SK-N-DZ (cell line): ENCODE results near the gene KIAA1191.

Experiments used
- DNase-seq: peaks from one replicate; pipeline ENCODE4 v3.0.0-alpha.2; 2015; ENCODE audit warnings: low spot score

The KIAA1191 gene

DNA sequence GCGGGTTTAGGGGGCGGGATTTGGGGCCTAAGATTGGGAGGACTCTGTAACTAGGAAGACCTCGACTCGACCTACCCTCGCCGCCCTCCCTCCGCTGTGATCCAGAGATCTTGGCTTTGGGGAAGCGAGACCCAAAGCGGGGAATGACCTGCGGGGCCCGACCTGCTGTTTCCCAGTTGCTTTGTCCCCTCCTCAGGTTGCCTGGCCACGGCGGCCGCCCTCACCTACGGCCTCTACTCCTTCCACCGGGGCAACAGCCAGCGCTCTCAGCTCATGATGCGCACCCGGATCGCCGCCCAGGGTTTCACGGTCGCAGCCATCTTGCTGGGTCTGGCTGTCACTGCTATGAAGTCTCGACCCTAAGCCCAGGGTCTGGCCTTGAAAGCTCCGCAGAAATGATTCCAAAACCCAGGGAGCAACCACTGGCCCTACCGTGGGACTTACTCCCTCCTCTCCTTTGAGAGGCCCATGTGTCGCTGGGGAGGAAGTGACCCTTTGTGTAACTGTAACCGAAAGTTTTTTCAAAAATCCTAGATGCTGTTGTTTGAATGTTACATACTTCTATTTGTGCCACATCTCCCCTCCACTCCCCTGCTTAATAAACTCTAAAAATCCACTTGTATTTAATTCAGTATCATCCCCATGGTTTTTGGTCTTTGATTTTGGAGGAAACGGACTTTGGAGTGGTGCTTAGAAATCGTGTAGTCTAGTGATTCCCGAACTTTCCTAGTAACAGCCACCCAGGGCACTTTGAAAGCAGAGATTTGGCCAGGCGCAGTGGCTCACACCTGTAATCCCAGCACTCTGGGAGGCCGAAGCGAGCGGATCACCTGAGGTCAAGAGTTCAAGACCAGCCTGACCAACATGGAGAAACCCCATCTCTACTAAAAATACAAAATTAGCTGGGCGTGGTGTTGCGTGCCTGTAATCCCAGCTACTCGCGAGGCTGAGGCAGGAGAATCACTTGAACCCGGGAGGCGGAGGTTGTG, 27.9 kb upstream of the KIAA1191 start:
- no peak for DNase-seq

DNA sequence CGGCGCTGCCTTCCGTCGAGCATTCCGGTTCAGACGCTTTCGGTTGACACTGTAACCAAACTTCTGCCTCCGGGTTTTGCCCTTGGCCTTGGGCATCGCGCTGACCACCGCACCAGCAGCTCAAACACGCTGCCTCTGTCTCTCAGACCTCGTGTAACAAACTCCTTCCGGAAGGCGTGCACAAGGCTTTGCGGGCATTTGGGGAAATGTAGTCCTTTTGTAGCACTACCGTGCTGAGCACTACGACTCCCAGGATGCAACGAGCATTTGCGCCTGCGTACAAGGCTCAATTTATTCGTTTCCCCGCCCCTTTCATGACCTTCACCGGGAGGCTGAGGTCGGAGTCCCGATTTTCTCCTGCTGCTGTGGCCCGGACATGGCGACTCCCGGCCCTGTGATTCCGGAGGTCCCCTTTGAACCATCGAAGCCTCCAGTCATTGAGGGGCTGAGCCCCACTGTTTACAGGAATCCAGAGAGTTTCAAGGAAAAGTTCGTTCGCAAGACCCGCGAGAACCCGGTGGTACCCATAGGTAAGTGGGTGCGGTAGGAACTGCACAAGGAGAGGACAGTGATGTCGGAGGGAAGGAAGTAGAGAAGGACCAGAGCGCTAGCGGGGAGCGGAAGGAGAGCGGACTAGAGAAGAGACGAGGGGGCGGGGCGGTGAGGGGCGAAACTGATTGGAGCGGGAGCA, 27.0 kb upstream of the KIAA1191 start, which contains the start of the genes HIGD2A and NOP16:
HIGD2A (plus strand) TSS at position 308 of the 691 bp plus-strand sequence; CDS start at position 377, 69 bp downstream.
NOP16 (minus strand) TSS at position 155 of the 691 bp plus-strand sequence; CDS start at position 96, 59 bp downstream.
- peak; percentile 99 for DNase-seq

DNA sequence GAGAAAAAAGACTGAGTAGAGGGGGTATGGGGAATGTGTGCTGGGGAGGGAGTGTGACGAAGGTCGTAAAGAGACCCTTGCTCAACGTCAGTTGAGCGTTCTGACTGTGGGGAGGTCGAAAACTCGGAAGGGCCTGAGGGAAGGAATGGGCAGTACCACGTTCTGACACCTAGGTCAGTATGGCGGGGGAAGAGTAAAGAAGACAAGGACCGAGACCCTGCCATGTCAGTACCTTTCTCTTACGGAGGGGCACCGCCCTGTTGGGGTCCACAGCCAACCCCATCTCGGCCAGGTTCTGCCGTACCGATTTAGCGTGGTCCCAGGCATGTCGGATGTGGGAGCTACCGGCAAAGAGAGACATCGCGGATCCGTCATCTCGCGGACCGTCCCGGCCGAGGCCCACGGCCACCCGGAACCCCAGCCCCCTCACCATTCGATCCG, 26.5 kb upstream of the KIAA1191 start:
- DNase-seq = peak; percentile 50

DNA sequence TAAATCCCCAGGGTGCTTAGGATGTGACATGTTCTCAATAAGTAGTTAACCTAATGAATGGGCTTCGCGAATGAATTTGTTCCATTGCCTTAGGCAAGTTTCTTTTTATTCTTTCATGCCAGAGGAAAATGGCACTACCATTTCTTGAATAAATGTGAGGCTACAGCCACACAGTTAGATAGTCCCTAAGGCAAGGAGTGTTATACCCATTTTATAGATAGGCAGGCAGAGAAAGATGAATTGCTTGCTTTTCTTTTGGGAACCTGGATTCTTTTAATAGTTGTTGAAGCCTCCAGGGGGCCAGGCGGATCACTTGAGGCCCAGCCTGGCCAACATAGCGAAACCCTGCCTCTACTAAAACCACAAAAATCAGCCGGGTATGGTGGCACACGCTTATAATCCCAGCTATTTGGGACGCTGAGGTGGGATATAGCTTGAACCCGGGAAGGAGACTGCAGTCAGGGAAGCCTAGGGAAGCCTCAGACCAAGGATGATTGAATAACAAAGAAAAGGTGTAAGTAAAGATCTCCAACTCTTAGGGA, 25.9 kb upstream of the KIAA1191 start:
- no peak for DNase-seq

DNA sequence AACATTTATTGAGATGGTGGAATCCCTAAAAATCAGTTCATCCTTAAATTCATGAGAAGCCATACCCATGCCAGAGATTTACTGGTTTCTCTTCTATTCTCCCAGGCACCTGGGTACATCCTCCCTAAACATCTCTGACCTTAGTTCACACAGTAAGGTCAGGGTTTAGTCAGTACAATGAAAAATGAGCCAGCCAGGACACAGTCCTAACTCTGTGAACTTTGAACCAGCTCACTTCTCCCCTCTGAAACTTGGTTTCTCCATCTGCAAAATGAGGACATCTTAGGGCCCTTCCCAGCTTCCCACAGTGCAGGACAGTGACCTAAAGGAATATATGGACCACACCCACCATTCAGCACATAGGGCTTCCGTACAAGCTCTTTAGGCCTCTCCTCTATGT, 24.9 kb upstream of the KIAA1191 start:
- DNase-seq = no peak

DNA sequence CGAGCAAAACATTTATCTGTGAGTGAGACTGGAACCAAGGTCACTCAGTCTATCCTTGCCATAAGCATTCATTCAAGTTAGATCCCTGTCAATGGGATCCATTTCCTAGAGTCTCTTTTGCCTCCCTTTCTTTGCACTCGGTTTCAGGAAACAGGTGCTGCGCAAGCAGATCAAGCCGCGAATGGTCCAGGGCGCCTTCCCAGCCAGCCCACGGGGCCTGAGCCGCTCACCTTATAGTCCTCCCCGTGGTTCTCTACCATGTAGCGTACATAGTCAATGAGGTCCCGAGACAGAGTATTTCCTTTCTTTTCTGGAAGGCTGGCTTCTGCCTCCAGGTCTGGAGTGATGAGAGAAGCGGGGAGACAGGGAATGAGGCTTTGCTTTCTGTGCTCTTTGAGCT, 23.4 kb upstream of the KIAA1191 start:
- no peak for DNase-seq

DNA sequence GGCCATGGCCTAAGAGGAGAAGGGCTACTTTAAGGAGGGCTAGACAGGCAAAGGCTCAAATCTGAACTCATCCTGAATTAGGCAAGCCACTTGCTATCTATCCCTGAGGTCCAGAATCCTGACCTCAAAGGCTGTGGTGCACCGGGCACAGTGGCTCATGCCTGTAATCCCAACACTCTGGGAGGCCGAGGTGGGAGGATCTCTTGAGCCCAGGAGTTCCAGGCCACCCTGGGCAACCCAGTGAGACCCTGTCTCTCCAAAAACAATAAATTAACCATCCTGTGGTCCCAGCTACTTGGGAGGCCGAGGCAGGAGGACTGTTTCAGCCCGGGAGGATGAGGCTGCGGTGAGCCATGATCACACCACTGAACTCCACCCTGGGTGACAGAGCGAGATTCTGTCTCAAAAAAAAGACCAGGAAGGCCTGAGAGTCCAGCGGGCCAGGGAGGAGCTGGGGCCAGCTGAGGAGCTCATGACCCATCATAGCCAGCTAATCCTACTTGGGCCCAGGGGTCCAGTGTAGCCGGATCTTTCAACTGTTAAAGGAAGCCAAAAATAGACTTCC, 22.9 kb upstream of the KIAA1191 start:
- DNase-seq = no peak

GRCh38 chr5:176383961-176384360, 22.4 kb upstream of the KIAA1191 start:
- DNase-seq = no peak

DNA sequence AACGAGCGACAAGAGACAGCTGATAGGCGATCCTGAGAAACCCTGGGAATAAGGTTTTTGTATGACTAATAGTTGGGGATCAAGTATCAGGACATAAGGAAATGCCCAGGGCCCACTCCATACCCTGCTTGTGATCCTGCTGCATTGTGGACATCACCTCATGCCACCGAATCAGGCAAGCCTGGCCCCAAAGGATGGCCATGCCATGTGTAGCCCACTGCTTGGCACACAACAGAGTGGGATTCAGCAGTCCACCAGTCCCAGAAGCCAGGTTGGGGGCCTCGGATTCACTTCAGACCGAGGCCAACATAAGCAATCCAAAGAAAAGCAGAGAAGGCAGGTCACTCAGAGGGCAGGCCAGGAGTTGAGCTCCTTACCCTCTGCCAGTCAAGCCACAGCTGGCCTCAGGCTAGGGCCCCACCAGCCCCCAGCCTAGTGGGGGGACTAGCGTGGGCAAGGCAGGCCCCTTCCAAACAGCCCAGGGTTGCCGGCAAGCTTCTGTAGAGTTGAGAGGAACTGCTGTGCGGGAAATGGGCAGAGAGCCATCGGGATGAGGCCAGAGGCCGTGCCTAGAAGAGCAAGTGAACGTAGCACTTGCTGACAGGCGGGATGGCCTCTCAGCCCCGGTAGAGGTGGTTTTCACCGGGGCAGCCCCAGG, 21.8 kb upstream of the KIAA1191 start:
- no peak for DNase-seq

GRCh38 chr5:176382721-176383120, 21.2 kb upstream of the KIAA1191 start:
- no peak for DNase-seq

DNA sequence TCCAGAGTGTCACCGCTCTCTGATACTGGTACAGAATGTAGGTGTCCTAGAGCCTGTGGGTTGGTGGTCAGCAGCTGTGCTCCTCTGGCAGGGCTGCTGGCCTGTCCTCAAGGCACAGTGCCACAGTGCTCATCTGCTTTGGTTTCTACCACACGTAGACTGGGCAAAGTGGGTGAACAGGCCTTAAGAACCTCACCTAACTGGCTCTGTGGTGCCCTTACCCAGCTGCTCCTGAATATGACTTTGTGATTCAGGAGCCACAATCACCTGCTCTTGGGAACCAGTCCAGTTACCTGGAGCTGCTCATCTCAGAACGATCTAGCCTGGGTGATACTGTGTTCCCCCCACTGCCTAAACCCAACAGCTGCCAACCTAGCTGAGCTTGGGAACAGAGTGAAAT, 20.4 kb upstream of the KIAA1191 start:
- DNase-seq = no peak

GRCh38 chr5:176381423-176381822, 19.9 kb upstream of the KIAA1191 start:
- DNase-seq = no peak

- no peak for DNase-seq
Measured at GRCh38 chr5:176379881-176380280, 18.3 kb upstream of the KIAA1191 start.

- DNase-seq = no peak
Measured at GRCh38 chr5:176373100-176373818, 11.7 kb upstream of the KIAA1191 start.

- no peak for DNase-seq
Measured at GRCh38 chr5:176371621-176372539, 10.3 kb upstream of the KIAA1191 start.

DNA sequence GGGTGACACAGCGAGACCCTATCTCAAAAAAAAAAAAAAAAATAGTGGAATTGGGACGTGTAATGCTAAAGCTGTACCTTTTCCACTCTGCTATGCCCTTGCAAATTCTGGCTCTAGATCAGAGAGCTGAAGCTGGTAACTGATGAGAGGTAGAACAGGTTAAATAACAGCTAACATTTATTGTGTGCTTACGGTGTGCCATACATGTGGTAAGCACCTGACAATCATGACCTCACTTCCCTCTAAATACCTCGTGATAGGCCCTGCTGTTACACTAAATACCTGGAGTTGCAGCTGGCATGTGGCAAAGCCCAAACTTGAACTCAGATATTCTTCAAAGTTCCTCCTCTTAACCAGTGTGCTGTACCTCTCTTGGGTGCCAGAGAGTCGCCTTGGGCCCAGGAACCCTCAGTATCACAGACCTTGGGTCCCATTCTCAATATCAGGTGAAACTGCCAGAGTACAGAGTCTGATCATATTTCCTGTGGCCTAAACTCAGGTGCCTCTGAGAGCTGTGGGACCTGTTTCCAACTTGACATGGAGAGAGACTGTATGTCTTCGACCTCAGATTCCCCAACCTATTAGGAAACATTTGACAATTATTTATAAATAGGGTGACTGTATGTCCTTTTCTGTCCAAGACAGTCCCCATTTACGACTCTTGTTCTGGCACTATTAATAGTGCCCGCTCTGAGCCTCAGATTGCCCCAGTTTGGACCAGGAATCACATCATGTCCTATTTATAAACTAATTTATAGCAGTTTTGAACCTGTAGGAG, 8.6 kb upstream of the KIAA1191 start:
- DNase-seq = no peak

DNA sequence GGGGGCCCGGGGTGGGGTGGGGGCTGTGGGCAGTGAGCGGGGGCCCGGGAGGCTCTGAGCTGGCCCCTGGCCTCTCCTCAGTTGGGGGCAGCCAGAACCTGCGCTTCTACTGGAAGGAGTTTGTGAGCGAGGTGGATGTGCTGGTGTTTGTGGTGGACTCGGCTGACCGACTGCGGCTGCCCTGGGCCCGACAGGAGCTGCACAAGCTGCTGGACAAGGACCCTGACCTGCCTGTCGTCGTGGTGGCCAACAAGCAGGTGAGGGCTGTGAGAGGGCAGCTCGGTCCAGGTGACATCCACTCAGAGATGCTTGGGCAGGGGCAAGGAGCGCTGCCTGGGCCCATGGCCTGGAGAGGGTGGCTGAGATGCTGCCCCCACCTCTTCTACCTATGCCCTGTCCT, 7.2 kb upstream of the KIAA1191 start:
- no peak for DNase-seq

GRCh38 chr5:176366232-176366894, 4.8 kb upstream of the KIAA1191 start:
- DNase-seq = no peak
